NCI-H2107 treated with DMSO at 0.1 percent for 48 hours (cell line): ENCODE results near the gene ZFAND2B.
"Not testable (repeated sequence)": the region's sequence is repeated elsewhere in the genome, so short reads cannot be mapped to it uniquely, and the experiment has no call there.

Experiments
- DNase-seq: peaks from one replicate; lab custom pipeline; 2025; ENCODE audit not compliant: unreplicated experiment; lab: John Stamatoyannopoulos, UW

The ZFAND2B gene

DNA sequence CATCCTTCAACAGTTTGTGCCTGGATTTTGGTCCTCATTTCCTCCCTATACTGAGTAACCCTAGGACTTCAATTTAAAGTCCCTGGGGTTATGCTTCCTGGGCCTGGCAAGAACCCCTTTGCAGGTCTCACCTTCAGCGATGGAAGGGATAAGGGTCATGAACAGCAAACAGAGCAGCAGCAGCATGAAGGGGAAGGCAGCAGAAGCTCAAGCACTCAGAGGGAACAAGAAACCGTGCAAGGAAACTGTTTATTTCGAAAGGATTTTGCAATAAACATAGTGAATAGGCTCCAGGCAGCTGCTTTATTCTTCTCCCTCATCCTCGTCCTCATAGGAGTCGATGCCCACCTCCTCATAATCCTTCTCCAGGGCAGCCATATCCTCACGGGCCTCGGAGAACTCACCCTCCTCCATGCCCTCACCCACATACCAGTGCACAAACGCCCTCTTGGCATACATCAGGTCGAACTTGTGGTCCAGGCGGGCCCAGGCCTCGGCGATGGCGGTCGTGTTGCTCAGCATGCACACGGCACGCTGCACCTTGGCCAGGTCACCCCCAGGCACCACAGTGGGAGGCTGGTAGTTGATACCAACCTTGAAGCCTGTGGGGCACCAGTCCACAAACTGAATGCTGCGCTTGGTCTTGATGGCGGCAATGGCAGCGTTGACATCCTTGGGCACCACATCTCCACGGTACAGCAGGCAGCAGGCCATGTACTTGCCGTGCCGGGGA is 43.6 kb downstream of the ZFAND2B start:
- no peak for DNase-seq

DNA sequence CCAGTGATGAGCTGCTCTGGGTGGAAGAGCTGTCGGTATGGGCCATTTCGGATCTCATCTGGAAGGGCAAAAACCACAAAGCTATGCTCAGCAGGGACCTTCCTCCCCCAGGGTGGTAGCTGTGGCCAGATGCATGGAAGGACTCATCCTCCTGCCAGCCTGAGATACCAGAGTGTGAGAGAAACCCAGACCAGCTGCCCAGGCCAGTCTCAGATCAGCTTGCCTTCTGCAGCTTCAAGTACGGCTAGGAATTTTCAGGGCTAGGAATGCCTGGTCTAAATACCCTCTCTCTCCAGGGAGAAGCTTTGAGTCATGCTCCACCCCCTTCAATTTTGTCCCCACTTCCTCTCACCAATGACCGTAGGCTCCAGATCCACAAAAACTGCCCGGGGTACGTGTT is 45.1 kb downstream of the ZFAND2B start:
- no peak for DNase-seq

DNA sequence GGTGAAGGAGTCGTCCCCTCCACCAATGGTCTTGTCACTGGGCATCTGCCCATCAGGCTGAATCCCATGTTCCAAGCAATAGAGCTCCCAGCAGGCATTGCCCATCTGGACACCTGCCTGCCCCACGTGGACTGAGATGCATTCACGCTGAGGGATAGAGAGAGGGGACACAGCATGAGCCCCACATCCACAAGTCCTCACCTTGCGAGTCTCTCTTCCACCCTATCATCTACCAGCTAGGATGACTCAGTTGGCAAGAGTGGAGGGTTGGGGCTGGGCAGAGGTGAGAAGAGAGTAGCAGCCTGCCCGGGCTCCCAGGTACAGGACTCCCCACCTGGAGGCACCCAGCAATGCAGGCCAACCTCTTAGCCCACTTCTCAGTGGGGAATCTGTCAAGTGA is 45.5 kb downstream of the ZFAND2B start:
- DNase-seq = no peak

DNA sequence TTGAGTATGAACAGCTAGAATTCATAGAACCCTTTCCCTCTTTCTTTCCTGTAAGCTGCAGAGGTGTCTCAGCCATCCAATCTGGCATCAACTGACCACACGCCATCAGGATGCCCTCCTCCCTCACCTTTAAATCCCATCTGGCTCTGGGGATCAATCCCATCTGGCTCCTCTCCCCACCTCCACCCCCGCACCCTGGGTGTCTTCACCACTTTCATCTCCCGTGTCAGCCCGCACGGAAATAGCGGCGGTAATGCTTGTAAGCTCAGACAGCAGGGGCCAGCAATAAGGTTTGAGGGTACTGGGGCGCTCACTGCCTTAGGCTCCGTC is 46.0 kb downstream of the ZFAND2B start:
- peak; percentile 37 for DNase-seq

DNA sequence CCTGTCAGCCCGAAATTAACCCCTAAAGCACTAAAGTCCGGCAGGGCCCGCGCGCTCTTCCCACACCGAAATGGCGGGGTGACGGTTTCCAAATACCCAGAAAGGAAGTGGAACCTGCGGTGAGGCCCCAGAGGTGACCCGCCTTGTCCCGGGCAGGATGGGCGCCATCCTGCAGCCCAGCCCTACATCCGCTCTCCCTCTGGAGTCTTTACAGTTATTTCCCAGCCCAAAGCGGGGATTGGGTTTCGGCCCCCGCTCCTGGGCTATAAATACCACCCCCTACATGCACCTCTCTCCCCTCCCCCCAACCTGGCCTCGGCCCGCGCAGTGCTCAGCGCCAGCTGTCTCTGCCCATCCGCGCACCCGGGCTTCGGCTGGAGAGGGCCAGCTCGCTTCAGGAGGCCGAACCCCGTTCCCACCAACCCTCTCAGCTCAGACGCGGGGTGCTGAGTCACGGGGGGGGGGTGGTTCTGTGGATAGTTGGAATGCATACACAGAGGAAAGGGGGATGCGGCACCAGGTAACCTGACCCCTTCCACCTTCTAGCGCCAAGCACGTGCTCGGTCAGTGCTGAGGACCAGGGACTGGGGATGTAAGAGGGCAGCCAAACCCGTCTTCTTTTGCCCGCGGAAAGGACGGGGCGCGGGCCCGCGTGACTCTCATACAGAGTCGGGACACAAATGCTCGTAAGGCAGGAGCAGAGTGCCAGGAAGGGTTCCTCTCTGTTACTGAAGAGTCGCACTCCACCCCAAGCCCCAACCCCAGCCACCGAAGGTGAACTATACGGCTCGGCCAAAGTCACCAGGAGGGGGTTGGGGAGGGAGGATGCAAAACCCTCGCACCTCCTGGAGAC is 46.5 kb downstream of the ZFAND2B start, which contains the start of gene TUBA4B:
Gene TUBA4B (plus strand): TSS at position 344 of the 853 bp plus-strand sequence. CDS start 165 bp downstream, at position 509.
- DNase-seq = no peak

DNA sequence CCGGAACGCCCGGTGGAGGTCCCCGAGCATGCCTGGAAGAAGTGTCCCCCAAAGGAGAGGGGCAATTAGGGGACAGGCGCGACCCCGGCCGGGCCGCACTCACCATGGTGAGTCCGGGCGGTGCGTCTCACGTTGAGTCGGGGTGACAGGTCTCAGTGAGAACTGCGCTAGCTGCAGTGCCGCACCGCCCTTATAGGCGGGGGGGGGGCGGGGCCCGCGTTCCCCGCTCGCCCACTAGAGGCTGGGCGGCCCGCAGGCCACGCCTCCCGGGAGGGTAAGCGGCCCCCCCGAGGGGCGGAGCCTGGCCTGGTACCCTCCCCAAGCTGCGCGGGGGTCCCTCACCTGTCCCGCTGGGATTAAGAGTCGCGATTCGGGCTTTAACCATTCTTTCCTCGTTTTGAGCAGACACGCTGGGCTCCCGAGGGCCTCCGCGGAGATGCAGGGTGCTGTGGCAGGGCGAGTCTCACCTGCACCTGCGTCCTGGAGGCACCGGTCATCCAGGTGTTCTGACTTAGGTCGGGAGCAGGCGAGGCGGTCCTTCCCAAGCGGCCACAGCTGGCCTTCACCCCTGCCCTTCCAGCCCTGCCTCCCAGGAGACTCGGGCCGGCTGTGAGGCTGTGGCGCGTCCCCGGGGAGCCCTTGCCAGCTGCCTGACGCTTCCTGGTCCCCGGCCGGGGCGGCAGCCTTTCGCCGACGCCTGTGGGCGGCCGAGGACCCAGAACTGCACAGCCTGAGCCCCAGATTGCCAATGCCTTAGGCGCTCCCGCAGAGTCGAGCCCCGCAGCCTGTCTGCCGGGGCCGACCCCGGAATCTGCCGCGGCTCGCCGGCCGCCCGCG is 47.4 kb downstream of the ZFAND2B start, which contains the start of gene TUBA4A:
Gene TUBA4A (minus strand): TSS at position 166 of the 837 bp plus-strand sequence. CDS start 60 bp downstream, at position 106.
- peak; percentile 9 for DNase-seq

DNA sequence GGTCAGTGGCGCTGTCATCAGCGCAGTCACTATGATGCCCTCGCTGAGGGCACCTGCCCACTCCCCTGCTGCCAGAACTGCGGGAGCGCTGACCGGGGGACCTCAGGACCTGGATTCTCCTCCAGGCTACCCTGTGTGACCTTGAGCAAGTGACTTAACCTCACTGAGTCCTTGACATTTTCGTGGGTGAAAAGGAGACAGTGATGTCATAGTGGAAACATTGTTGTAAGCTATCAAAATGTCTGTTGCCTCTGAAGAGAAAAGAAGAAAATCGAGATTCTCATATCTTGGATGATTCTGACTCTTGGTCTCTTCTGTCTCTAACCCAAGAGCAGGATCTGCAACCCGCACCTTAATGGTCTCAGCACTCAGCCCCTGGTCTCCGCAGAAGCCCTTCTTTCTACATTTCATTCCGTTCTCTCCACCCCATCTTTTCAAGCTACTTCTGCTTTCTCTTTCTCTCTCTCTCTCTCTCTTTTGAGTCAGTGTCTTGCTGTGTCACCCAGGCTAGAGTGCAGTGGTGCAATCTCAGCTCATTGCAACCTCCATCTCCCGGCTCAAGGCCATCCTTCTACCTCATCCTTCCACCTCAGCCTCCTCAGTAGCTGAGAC is 48.1 kb downstream of the ZFAND2B start:
- DNase-seq = no peak

DNA sequence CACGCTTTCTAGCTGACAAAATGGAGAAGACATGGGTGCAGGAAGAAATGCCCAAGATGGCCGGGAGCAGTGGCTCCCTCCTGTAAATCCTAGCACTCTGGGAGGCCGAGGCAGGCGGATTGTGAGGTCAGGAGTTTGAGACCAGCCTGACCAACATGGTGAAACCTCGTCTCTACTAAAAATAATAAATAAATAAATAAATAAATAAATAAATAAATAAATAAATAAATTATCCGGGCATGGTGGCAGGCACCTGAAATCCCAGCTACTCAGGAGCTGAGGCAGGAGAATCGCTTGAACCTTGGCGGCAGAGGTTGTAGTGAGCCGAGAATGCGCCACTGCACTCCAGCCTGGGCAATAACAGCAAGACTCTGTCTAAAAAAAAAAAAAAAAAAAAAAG is 52.4 kb downstream of the ZFAND2B start:
- DNase-seq = not testable (repeated sequence)
